Kidney (tissue), 14 donors: Measurements from ENCODE around the gene REEP3. TPM values are rescaled to one million over a fixed set of nuclear protein-coding genes. Genes with fewer than 3 reads are reported as not detected.

ENCODE experiments used
- DNase-seq, 5 donors: peaks; one replicate each; pipeline ENCODE4 v3.0.0-alpha.2; 2013 to 2020
- FAIRE-seq: peaks from 2 replicates; lab custom pipeline; 2012; peaks lifted over from hg19 to GRCh38; lab: Jason Lieb, UNC
- H3K27ac ChIP-seq, 2 donors: one replicate each; pipeline ENCODE4 v1.7.0; 2013; ENCODE audit warnings: low read depth in 2 of 2, low read length in 2 of 2, inconsistent platforms in 1 of 2
- H3K27me3 ChIP-seq: one replicate; pipeline ENCODE4 v1.7.1; 2013; ENCODE audit warnings: low read length, inconsistent platforms; ENCODE audit not compliant: control insufficient read depth, insufficient read depth
- H3K36me3 ChIP-seq, 3 donors: one replicate each; pipeline versions ENCODE4 v1.7.0 to v1.7.1; 2013; ENCODE audit warnings: low read length in 3 of 3, control low read depth in 1 of 3, inconsistent platforms in 1 of 3; ENCODE audit not compliant: insufficient read depth in 3 of 3, control insufficient read depth in 2 of 3
- H3K4me1 ChIP-seq, 3 donors: one replicate each; pipeline versions ENCODE4 v1.7.0 to v1.7.1; 2013; ENCODE audit warnings: low read length in 3 of 3, inconsistent platforms in 1 of 3, low read depth in 1 of 3; ENCODE audit not compliant: control insufficient read depth in 2 of 3, insufficient read depth in 2 of 3
- H3K4me3 ChIP-seq, 3 donors: one replicate each; pipeline versions ENCODE4 v1.7.0 to v1.8.1; 2013; ENCODE audit warnings: low read length in 3 of 3, control low read depth in 1 of 3, inconsistent platforms in 1 of 3
- H3K9ac ChIP-seq, 3 donors: one replicate each; pipeline versions ENCODE4 v1.7.0 to v1.7.1; 2013; ENCODE audit warnings: low read length in 3 of 3, control low read depth in 1 of 3, inconsistent platforms in 1 of 3
- H3K9me3 ChIP-seq, 3 donors: one replicate each; pipeline versions ENCODE4 v1.7.0 to v1.7.1; 2013; ENCODE audit warnings: low read length in 3 of 3, control low read depth in 1 of 3, inconsistent platforms in 1 of 3; ENCODE audit not compliant: control insufficient read depth in 2 of 3, insufficient read depth in 1 of 3
- intact Hi-C: fragments of 100-400 bp; cut with DNase I; formaldehyde crosslinking; loops from one replicate; pipeline ENCODE4 v1.11.1; 2022
- polyA plus RNA-seq: library from polyadenylated mRNA; stranded (reverse); fragments of 350-450 nt; fragmentation: Illumina TruSeq; extraction: RNeasy Lipid Tissue Mini Kit (QIAGEN cat#74804); gene quantifications from one replicate; pipeline ENCODE4 v1.2.3, GENCODE V29; 2014; ENCODE audit warnings: low read depth, low replicate concordance; ENCODE audit not compliant: insufficient read depth
- total RNA-seq: library from RNA; stranded (reverse); fragmentation: NEBNext Ultra II Directional; extraction: Animal tissue kit (Norgen Biotek cat#: 25700); gene quantifications from one replicate; pipeline ENCODE4 v1.2.1, GENCODE V29; 2021
- TF ChIP-seq, protein P1 (sequence below): IDR thresholded peaks from 3 replicates; pipeline ENCODE4 v1.5.1; 2012; ENCODE audit warnings: mild to moderate bottlenecking, moderate library complexity, borderline replicate concordance; ENCODE audit not compliant: insufficient read depth; ENCODE audit errors: extremely low read depth
- donor health status: control.
- donor health status: control.
- donor health status: control.
- donor health status: control.
- donor health status: control.
- donor health status: DM: yes; HTN: yes; CAD: no.
- donor health status: Normal renal cell carcinoma (clear cell type).

Gene REEP3
- total and polyA plus RNA-seq, 2 donors from 2014 or later: 12.7 to 34.6 TPM

DNA sequence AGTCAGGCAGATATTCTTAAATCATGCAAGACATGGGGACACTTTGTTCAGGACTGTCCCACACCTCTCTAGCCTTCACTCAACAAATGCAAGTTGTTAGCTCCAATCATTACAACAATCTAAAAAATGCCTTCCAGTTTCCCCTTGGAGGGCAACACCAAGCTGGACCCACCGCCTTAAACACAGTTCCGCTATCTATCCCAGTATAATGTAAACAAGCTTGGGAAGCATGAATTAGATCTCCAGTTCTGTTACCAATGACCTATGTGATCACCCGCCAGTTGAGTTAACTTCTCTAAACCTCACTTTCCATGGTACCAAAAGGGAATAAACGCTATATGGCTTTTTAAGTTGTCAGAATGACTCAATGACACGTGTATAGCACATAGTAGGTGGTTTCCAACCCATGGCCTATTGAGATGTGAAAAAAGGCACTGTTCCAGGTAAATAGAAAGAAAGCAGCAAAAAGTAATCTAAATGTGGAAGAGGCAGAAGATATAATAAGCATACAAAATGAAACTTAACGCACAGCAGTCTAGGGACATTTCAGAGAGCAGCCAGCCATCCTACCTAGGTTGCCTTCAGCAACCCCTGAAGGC is 2.4 kb upstream of the REEP3 start:
- Histone ChIP-seq H3K27me3 (no peaks in the 10 kb centered on the region), H3K36me3 (no peaks in the 10 kb centered on the region), H3K27ac (no peak overlapping the region), H3K9ac (no peak overlapping the region), H3K4me3 (no peak overlapping the region), H3K9me3 (no peaks in the 10 kb centered on the region), H3K4me1 (peaks cover 0 to 19% (median 12%) of the 10 kb centered on the region in 3 donors)
- FAIRE-seq (no peak), DNase-seq (no peak)
- intact Hi-C loops: no loop called here
- TF ChIP-seq, protein P1, sequence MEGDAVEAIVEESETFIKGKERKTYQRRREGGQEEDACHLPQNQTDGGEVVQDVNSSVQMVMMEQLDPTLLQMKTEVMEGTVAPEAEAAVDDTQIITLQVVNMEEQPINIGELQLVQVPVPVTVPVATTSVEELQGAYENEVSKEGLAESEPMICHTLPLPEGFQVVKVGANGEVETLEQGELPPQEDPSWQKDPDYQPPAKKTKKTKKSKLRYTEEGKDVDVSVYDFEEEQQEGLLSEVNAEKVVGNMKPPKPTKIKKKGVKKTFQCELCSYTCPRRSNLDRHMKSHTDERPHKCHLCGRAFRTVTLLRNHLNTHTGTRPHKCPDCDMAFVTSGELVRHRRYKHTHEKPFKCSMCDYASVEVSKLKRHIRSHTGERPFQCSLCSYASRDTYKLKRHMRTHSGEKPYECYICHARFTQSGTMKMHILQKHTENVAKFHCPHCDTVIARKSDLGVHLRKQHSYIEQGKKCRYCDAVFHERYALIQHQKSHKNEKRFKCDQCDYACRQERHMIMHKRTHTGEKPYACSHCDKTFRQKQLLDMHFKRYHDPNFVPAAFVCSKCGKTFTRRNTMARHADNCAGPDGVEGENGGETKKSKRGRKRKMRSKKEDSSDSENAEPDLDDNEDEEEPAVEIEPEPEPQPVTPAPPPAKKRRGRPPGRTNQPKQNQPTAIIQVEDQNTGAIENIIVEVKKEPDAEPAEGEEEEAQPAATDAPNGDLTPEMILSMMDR: no peak

- intact Hi-C loops: no loop called here
- Histone ChIP-seq H3K4me3 (peak overlapping the region; percentile 74 to 92 (median 89)), H3K9ac (peak overlapping the region; percentile 63 to 96 (median 94)), H3K4me1 (peaks cover 0 to 13% (median 10%) of the 10 kb centered on the region in 3 donors), H3K9me3 (no peaks in the 10 kb centered on the region), H3K27ac (peak overlapping the region; percentile 95 to 96), H3K27me3 (no peaks in the 10 kb centered on the region), H3K36me3 (no peaks in the 10 kb centered on the region)
- TF ChIP-seq, protein P1: no peak
- no peak for FAIRE-seq
- peak; percentile 82 to 90 (median 89) for DNase-seq
These were observed 445 bp downstream of the REEP3 start for GRCh38 chr10:63521416-63522276.

DNA sequence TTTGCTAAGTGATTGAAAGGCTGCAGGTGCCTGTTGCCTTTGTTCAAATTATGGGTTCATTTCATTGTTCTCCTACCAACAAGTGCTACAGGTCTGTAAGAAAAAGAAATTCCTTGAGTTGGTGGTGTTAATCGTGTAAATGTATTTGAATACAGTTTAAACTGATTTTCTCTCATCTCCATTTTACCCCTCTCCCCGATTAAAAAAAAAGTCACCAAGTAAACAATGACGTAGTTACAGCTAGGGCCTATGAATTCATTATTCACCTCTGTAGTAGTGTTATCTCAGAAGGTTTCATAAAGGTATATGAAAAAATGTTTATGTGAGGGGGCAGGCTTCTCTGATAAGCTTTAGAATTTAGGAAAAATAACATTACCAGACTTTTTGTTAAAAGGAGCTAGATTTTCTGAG is 1.1 kb downstream of the REEP3 start:
- intact Hi-C loops: no loop called here

More for the DNA sequence above, 1.1 kb downstream of the REEP3 start:
- FAIRE-seq (no peak), DNase-seq (peak in 1 of 5 donors; percentile 69)
- H3K36me3 ChIP-seq: no peaks in the 10 kb centered on the region
- no peaks in the 10 kb centered on the region for H3K27me3 ChIP-seq
- H3K9me3 ChIP-seq: no peaks in the 10 kb centered on the region
- TF ChIP-seq, protein P1: no peak
- H3K27ac ChIP-seq: peak overlapping the region; percentile 95 to 96
- peak overlapping the region; percentile 63 to 96 (median 94) for H3K9ac ChIP-seq
- H3K4me3 ChIP-seq: peak overlapping the region; percentile 74 to 92 (median 89)
- peaks cover 0 to 10% (median 9%) of the 10 kb centered on the region in 3 donors for H3K4me1 ChIP-seq
